ENCODE data around the gene ATP5IF1. TPM values are rescaled to one million over a fixed set of nuclear protein-coding genes. Genes with fewer than 3 reads are reported as not detected.

The ATP5IF1 gene
- total and polyA plus RNA-seq, 10 of the 15 experiments (the other 5 are each of a cell fraction or from before 2014, with no cell fraction given): 253 to 1,210 (median 418) TPM

DNA sequence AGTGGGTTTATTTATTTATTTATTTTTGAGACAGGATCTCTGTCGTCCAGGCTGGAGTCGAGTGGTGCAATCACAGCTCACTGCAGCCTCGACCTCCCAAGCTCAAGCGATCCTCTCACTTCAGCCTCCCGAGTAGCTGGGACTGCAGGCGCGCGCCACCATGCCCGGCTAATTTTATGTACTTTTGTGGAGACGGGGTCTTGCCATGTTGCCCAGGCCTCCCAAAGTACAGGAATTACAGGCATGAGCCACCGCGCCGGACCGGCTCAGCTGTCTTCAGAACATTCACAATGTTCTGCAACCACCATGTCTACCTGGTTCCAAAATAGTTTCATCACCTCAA lies 2.7 kb upstream of the ATP5IF1 start:
- Histone ChIP-seq H2AFZ (ENCODE audit: control insufficient read depth, low read depth, low read length) (no peak overlapping the region; the same call in 1 of the 2 replicates), H3K79me2 (ENCODE audit: control insufficient read depth, insufficient read depth, low read length) (peaks cover 54% of the 10 kb centered on the region), H3K4me3 (no peak overlapping the region), H3K27me3 (replicated peaks in 1 of 2; ENCODE audit: control insufficient read depth in 2 of 2, insufficient read depth in 2 of 2, low read length in 1 of 2) (no peaks in the 10 kb centered on the region), H4K20me1 (ENCODE audit: control insufficient read depth, insufficient read depth) (no peaks in the 10 kb centered on the region), H3K36me3 (ENCODE audit: control insufficient read depth in 2 of 2, insufficient read depth in 2 of 2, low read length in 1 of 2) (peaks cover 0 to 3% of the 10 kb centered on the region in 2 experiments; a peak in 2 of 4 replicates), H3K9me3 (replicated peaks; ENCODE audit: control insufficient read depth, insufficient read depth, low read length) (no peaks in the 10 kb centered on the region), H3K27ac (ENCODE audit: control insufficient read depth, insufficient read depth) (no peak overlapping the region), H3K4me2 (ENCODE audit: control insufficient read depth, insufficient read depth) (peak overlapping the region; percentile 18; the same call in 1 of the 2 replicates), H3K4me1 (ENCODE audit: control insufficient read depth, insufficient read depth, low read length) (no peaks in the 10 kb centered on the region), H3K9ac (ENCODE audit: control insufficient read depth, insufficient read depth, low read length) (no peak overlapping the region; the same call in 1 of the 2 replicates)
- BruUV-seq (replicated peaks): no TSS peak
- intact Hi-C loops (cut with micrococcal nuclease; ENCODE audit: unreplicated experiment) (no loop called here), in situ Hi-C loops (cut with MboI) (no loop called here)
- CTCF ChIA-PET: interaction anchor here (1.0 kb wide), 1 partner anchor 129 kb away, joined by 3 read pairs; no protein-coding TSS in a partner anchor
- FAIRE-seq (no peak), DNase-seq (ENCODE audit: low read depth, low spot score) (no peak), ATAC-seq (no peak)
- POLR2A ChIA-PET: interaction anchor here (1.5 kb wide), 1 partner anchor 56 kb away, joined by 3 read pairs; no protein-coding TSS in a partner anchor
- 68% methylated on average over 14 of the region's 14 CpGs for WGBS (ENCODE audit: insufficient coverage, insufficient replicate concordance, low lambda C conversion rate, missing lambda C conversion rate)
- RAD21 ChIA-PET (ENCODE audit: unreplicated experiment): interaction anchor here (4.7 kb wide), 1 partner anchor 12 kb away, joined by 54 read pairs; no protein-coding TSS in a partner anchor
- SMC1A ChIA-PET (ENCODE audit: uncharacterized antibody, unreplicated experiment): interaction anchor here (6.6 kb wide), 1 partner anchor 13 kb away, joined by 84 read pairs; no protein-coding TSS in a partner anchor
- TF ChIP-seq SIN3A (IDR thresholded peaks at IDR 0.05; ENCODE audit: low read depth, low read length): no peak
- no peak for TF ChIP-seq CHD2 (IDR thresholded peaks at IDR 0.05; ENCODE audit: borderline replicate concordance, low read depth, low read length)
- TF ChIP-seq PBX3 (IDR thresholded peaks at IDR 0.05; ENCODE audit: insufficient replicate concordance, low read depth, low read length): no peak
- TF ChIP-seq CTCF (IDR thresholded peaks at IDR 0.05 in 2 of 3, conservative IDR thresholded peaks at IDR 0.05 in 1 of 3; ENCODE audit: control insufficient read depth in 2 of 3, extremely low read depth in 1 of 3, insufficient read depth in 1 of 3, low read depth in 3 of 3, low read length in 3 of 3): no peak
- no peak for TF ChIP-seq ETV6 (conservative IDR thresholded peaks at IDR 0.05 in 1 of 2, IDR thresholded peaks at IDR 0.05 in 1 of 2; ENCODE audit: borderline replicate concordance in 1 of 2, low read depth in 1 of 2)
- TF ChIP-seq ZNF24 (IDR thresholded peaks at IDR 0.05): no peak
- TF ChIP-seq ZNF592 (IDR thresholded peaks at IDR 0.05): no peak
- TF ChIP-seq ZBTB4 (CRISPR knock-in tag; IDR thresholded peaks at IDR 0.05): no peak
- no peak for TF ChIP-seq EP300 (IDR thresholded peaks at IDR 0.05; ENCODE audit: borderline replicate concordance in 1 of 2, control insufficient read depth in 1 of 2, low read depth in 2 of 2, low read length in 2 of 2)
- TF ChIP-seq, protein P1, sequence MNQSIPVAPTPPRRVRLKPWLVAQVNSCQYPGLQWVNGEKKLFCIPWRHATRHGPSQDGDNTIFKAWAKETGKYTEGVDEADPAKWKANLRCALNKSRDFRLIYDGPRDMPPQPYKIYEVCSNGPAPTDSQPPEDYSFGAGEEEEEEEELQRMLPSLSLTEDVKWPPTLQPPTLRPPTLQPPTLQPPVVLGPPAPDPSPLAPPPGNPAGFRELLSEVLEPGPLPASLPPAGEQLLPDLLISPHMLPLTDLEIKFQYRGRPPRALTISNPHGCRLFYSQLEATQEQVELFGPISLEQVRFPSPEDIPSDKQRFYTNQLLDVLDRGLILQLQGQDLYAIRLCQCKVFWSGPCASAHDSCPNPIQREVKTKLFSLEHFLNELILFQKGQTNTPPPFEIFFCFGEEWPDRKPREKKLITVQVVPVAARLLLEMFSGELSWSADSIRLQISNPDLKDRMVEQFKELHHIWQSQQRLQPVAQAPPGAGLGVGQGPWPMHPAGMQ (IDR thresholded peaks at IDR 0.05; ENCODE audit: borderline replicate concordance): no peak
